MM.1S (cell line): ENCODE measurements around the gene MEGF9.

Source experiments
- CTCF ChIP-seq: fragments of 300-600 bp; sonication (generic); IDR thresholded peaks from 2 replicates; pipeline ENCODE4 v1.5.1; 2016; ENCODE audit warnings: antibody characterized with exemption, low read length, mixed read lengths
- EZH2 ChIP-seq: fragments of 300-600 bp; sonication (generic); optimal IDR thresholded peaks from 2 replicates; pipeline ENCODE3; 2017; ENCODE audit warnings: low read depth, mild to moderate bottlenecking, antibody characterized with exemption, low read length, mixed read lengths
- EZH2phosphoT487 ChIP-seq: fragments of 300-600 bp; sonication (generic); IDR thresholded peaks from 2 replicates; pipeline ENCODE4 v1.6.1; 2018; ENCODE audit warnings: antibody characterized with exemption, low read length

DNA sequence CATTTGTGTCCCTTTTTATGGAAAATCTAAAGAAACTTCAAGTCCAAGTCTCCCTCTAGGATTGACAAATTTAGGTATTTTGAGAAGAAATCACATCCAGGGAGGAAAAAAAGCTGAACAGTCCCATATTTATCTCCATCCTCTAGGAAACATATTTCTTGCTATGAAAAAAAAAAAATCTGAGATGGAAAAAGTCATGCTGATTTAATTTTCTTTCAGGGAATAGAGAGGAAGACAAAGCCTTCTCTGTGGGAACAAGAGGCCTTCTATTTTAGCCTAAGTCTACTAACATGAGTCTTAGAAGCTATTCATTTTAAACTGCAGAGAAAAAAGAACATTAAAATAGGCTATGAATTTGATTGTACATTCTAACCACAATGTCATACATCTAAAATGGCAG is 71.2 kb downstream of the MEGF9 start:
- TF ChIP-seq EZH2 (no peak), CTCF (no peak), EZH2phosphoT487 (no peak)
